Stomach smooth muscle (tissue), 2 donors: ENCODE measurements around the gene NUBPL.

Source experiments
- H3K27ac ChIP-seq: one replicate; pipeline ENCODE4 v1.7.0; 2013; ENCODE audit warnings: mild to moderate bottlenecking, low read length, inconsistent platforms
- H3K27me3 ChIP-seq, 2 donors: one replicate each; pipeline ENCODE4 v1.7.0; 2013; ENCODE audit warnings: low read length in 2 of 2; ENCODE audit not compliant: insufficient read depth in 2 of 2, control insufficient read depth in 1 of 2
- H3K36me3 ChIP-seq, 2 donors: one replicate each; pipeline ENCODE4 v1.7.0; 2013; ENCODE audit warnings: low read length in 2 of 2; ENCODE audit not compliant: control insufficient read depth in 2 of 2, insufficient read depth in 2 of 2
- H3K4me1 ChIP-seq: one replicate; pipeline ENCODE4 v1.7.0; 2013; ENCODE audit warnings: low read length; ENCODE audit not compliant: control insufficient read depth, insufficient read depth
- H3K4me3 ChIP-seq, 2 donors: one replicate each; pipeline ENCODE4 v1.7.0; 2013; ENCODE audit warnings: low read length in 2 of 2
- H3K9ac ChIP-seq, 2 donors: one replicate each; pipeline ENCODE4 v1.7.0; 2013; ENCODE audit warnings: low read length in 2 of 2, mild to moderate bottlenecking in 1 of 2
- H3K9me3 ChIP-seq, 2 donors: one replicate each; pipeline ENCODE4 v1.7.0; 2013; ENCODE audit warnings: low read length in 2 of 2; ENCODE audit not compliant: control insufficient read depth in 2 of 2
- donor health status: healthy.
- donor health status: Pancreatic carcinoma.

Gene NUBPL

DNA sequence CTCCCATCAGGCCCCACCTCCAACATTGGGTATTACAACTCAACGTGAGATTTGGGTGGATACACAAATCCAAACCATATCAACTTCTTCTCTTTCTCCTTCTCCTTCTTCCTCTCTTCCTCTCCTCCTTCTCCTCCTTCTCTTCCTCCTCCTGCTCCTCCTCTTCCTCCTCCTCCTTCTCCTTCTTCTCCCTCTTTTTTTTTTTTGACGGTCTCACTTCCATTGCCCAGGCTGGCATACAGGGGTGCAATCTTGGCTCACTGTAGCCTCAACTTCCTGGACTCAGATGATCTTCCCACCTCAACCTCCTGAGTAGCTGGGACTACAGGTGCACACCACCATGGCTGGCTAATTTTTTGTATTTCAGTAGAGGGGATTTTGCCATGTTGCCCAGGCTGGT lies 11.4 kb upstream of the NUBPL start:
- no peak overlapping the region for H3K27ac ChIP-seq
- no peak overlapping the region for H3K4me3 ChIP-seq
- H3K9ac ChIP-seq = no peak overlapping the region
- no peaks in the 10 kb centered on the region for H3K27me3 ChIP-seq
- no peaks in the 10 kb centered on the region for H3K9me3 ChIP-seq
- H3K4me1 ChIP-seq = no peaks in the 10 kb centered on the region
- no peaks in the 10 kb centered on the region for H3K36me3 ChIP-seq

DNA sequence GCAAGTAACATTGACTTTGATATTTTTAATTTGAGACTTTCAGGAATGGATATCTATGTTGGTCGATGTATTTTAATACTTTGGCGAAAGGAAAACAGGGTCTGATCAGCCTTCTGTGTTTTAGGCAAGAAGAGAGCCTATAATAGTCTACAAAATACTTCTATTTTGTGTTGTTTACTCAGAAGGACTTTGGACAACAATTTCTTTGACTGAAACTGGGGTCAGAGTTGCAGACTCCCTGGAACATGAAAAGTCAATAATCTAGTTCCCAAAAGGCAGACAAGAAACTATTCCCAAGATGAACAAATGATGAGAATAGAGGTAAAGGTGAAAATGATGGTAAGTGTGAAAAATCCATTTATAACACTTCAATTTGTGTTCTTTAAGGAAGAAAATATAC lies 10.6 kb upstream of the NUBPL start:
- Histone ChIP-seq H3K4me3 (no peak overlapping the region), H3K27me3 (no peaks in the 10 kb centered on the region), H3K27ac (no peak overlapping the region), H3K9me3 (no peaks in the 10 kb centered on the region), H3K9ac (no peak overlapping the region), H3K4me1 (no peaks in the 10 kb centered on the region), H3K36me3 (no peaks in the 10 kb centered on the region)

DNA sequence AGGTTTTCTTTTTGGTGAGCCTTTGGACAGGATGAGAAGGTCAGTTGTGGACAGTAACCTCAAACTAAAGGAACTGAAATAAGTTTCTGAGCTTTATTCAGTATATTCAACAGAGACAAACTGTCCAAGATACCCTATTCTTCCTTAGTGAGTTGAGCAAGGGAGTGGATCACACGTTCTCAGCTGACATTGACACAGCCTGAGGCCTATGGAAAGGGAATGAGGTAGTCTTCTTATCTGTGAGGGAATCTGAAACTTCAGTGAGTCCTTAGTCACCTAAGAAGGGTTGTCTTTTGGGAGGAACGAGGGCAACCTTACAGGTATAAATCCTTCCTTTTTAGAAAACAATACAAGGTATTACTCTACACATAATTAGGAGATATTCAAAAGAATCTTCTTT lies 5.0 kb upstream of the NUBPL start:
- Histone ChIP-seq H3K4me1 (no peaks in the 10 kb centered on the region), H3K9ac (no peak overlapping the region), H3K4me3 (no peak overlapping the region), H3K9me3 (no peaks in the 10 kb centered on the region), H3K27me3 (no peaks in the 10 kb centered on the region), H3K36me3 (no peaks in the 10 kb centered on the region), H3K27ac (no peak overlapping the region)

GRCh38 chr14:31559939-31560338 lies 1.3 kb upstream of the NUBPL start:
- Histone ChIP-seq H3K4me1 (peaks cover 2% of the 10 kb centered on the region), H3K27ac (no peak overlapping the region), H3K27me3 (no peaks in the 10 kb centered on the region), H3K36me3 (no peaks in the 10 kb centered on the region), H3K4me3 (no peak overlapping the region), H3K9ac (no peak overlapping the region), H3K9me3 (no peaks in the 10 kb centered on the region)

DNA sequence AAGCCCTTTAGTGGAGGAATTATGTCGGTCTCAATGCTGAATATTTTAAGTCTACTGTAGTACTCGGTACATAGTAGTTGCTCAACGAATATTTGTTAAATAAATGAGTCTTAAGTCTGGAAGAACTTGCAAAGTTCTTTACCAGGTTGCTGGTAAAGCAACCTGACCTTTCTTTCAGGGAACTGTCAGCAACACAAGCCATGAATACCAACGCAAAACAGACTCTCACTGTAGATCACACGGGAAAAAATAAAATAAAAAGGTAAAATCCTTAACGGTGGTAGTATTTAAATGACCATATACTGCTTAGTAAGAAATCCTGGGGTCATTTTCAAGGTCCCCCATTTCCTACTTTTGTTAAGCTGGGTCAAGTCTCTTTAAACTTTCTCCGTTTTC lies 447 bp upstream of the NUBPL start:
- Histone ChIP-seq H3K27me3 (no peaks in the 10 kb centered on the region), H3K9me3 (no peaks in the 10 kb centered on the region), H3K4me3 (peak overlapping the region; percentile 91 to 92), H3K9ac (peak overlapping the region; percentile 86 to 93), H3K4me1 (peaks cover 2% of the 10 kb centered on the region), H3K27ac (peak overlapping the region; percentile 76), H3K36me3 (no peaks in the 10 kb centered on the region)

- no peaks in the 10 kb centered on the region for H3K36me3 ChIP-seq
- no peaks in the 10 kb centered on the region for H3K9me3 ChIP-seq
- no peaks in the 10 kb centered on the region for H3K27me3 ChIP-seq
- peaks cover 2% of the 10 kb centered on the region for H3K4me1 ChIP-seq
- H3K4me3 ChIP-seq = no peak overlapping the region
- H3K9ac ChIP-seq = no peak overlapping the region
- no peak overlapping the region for H3K27ac ChIP-seq
These were observed 3.0 kb downstream of the NUBPL start for GRCh38 chr14:31564194-31564593.

DNA sequence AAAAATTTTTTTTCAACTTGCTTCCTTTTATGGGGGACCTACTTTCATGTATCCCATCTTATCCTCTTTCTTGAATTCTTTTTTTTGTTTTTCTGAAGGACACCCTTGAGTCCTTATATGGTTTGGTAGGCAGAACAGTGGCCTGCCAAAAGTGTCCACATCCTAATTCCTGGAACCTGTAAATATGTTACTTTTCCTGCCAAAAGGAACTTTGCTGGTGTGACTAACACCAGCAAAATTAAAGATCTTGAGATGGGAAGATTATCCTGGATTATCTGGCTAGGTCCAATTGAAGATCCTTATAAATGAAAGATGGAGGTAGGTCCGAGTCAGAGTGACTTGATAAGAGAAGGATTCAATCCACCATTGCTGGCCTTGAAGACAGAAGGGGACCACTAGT lies 5.3 kb downstream of the NUBPL start:
- H3K4me3 ChIP-seq = no peak overlapping the region
- H3K36me3 ChIP-seq = no peaks in the 10 kb centered on the region
- H3K9me3 ChIP-seq = no peaks in the 10 kb centered on the region
- H3K9ac ChIP-seq = no peak overlapping the region
- no peak overlapping the region for H3K27ac ChIP-seq
- H3K4me1 ChIP-seq = peaks cover 2% of the 10 kb centered on the region
- H3K27me3 ChIP-seq = no peaks in the 10 kb centered on the region

- Histone ChIP-seq H3K27ac (no peak overlapping the region), H3K9me3 (no peaks in the 10 kb centered on the region), H3K4me3 (no peak overlapping the region), H3K4me1 (no peaks in the 10 kb centered on the region), H3K9ac (no peak overlapping the region), H3K27me3 (no peaks in the 10 kb centered on the region), H3K36me3 (no peaks in the 10 kb centered on the region)
These were observed 6.5 kb downstream of the NUBPL start for GRCh38 chr14:31567655-31568054.

DNA sequence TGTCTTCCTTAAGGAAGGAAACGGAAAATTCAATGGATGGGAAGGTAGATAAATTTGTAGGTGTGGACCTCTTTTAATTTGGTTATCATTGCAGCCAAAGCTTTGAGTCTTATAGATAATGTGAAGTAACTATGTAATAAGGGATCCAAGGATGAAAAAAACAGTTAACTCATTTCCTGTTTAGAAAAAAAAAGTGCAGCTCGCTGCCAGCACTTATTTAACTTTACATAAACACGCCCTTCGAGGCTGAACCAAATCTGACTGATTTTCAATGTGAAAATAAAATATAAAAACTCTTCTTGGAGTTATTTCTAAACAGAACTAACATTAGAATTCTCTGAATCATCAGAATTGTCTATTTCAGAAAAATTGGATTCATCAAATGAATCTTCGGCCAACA lies 7.0 kb downstream of the NUBPL start:
- Histone ChIP-seq H3K27me3 (no peaks in the 10 kb centered on the region), H3K9me3 (no peaks in the 10 kb centered on the region), H3K4me1 (no peaks in the 10 kb centered on the region), H3K4me3 (no peak overlapping the region), H3K36me3 (no peaks in the 10 kb centered on the region), H3K27ac (no peak overlapping the region), H3K9ac (no peak overlapping the region)

GRCh38 chr14:31568671-31569070 lies 7.5 kb downstream of the NUBPL start:
- Histone ChIP-seq H3K27me3 (no peaks in the 10 kb centered on the region), H3K27ac (no peak overlapping the region), H3K9me3 (no peaks in the 10 kb centered on the region), H3K36me3 (no peaks in the 10 kb centered on the region), H3K4me3 (no peak overlapping the region), H3K4me1 (no peaks in the 10 kb centered on the region), H3K9ac (no peak overlapping the region)

- H3K4me1 ChIP-seq = no peaks in the 10 kb centered on the region
- no peak overlapping the region for H3K27ac ChIP-seq
- no peaks in the 10 kb centered on the region for H3K27me3 ChIP-seq
- no peaks in the 10 kb centered on the region for H3K9me3 ChIP-seq
- no peak overlapping the region for H3K4me3 ChIP-seq
- no peaks in the 10 kb centered on the region for H3K36me3 ChIP-seq
- H3K9ac ChIP-seq = no peak overlapping the region
These were observed 11.8 kb downstream of the NUBPL start for GRCh38 chr14:31572955-31573354.

DNA sequence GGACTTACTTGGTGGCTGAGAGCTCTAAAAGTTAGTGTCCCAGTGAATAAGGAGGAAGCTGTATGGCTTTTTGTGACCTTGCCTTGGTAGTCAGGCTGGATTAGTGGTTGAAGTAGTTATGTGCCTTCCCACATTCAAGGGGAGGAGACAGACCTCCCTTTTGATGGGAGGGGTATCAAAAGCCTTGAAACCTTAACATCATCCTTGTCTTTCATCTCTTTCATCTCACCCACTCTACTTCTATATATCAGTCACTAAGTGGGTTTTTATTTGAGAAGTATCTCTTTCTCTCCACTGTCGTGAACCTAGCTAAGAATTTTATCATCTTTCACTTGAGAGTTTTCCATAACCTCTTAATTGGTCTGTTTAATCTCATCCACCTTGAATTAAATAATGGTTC lies 15.7 kb downstream of the NUBPL start:
- Histone ChIP-seq H3K4me1 (no peaks in the 10 kb centered on the region), H3K9me3 (no peaks in the 10 kb centered on the region), H3K9ac (no peak overlapping the region), H3K4me3 (no peak overlapping the region), H3K27ac (no peak overlapping the region), H3K36me3 (no peaks in the 10 kb centered on the region), H3K27me3 (no peaks in the 10 kb centered on the region)
